Esophagus (tissue), 2 donors: ENCODE results near the gene RGS3. TPM values are rescaled to one million over a fixed set of nuclear protein-coding genes. Genes with fewer than 3 reads are reported as not detected.

ENCODE experiments used
- H3K27ac ChIP-seq, 2 donors: one replicate each; pipeline ENCODE4 v1.5.1; 2013; ENCODE audit warnings: low read depth in 2 of 2, mild to moderate bottlenecking in 2 of 2, inconsistent platforms in 1 of 2, low read length in 1 of 2, moderate library complexity in 1 of 2
- H3K27me3 ChIP-seq, 2 donors: one replicate each; pipeline ENCODE4 v1.6.1; 2013; ENCODE audit warnings: low read length in 2 of 2, control low read depth in 1 of 2, mild to moderate bottlenecking in 1 of 2; ENCODE audit not compliant: insufficient read depth in 2 of 2, control insufficient read depth in 1 of 2
- H3K36me3 ChIP-seq, 2 donors: one replicate each; pipeline ENCODE4 v1.6.1; 2013; ENCODE audit warnings: low read length in 1 of 2; ENCODE audit not compliant: control insufficient read depth in 2 of 2, insufficient read depth in 2 of 2
- H3K4me1 ChIP-seq, 2 donors: one replicate each; pipeline ENCODE4 v1.6.1; 2013; ENCODE audit warnings: low read length in 1 of 2; ENCODE audit not compliant: control insufficient read depth in 2 of 2, insufficient read depth in 2 of 2
- H3K4me3 ChIP-seq, 2 donors: one replicate each; pipeline ENCODE4 v1.5.1; 2013; ENCODE audit warnings: low read length in 2 of 2, mild to moderate bottlenecking in 2 of 2, low read depth in 1 of 2, moderate library complexity in 1 of 2
- H3K9me3 ChIP-seq, 2 donors: one replicate each; pipeline ENCODE4 v1.6.1; 2013; ENCODE audit warnings: mild to moderate bottlenecking in 2 of 2, low read depth in 1 of 2, low read length in 1 of 2, moderate library complexity in 1 of 2; ENCODE audit not compliant: control insufficient read depth in 2 of 2, insufficient read depth in 1 of 2
- WGBS, 2 donors: extraction: QIAGEN DNeasy Blood & Tissue Kit; methylation state at CpG; one replicate each; pipeline ENCODE4 v1.1.7; 2013; 5-methylcytosine and 5-hydroxymethylcytosine counted together
- polyA plus RNA-seq, 2 donors: library from polyadenylated mRNA; stranded (reverse); fragments of 200-250 nt; gene quantifications; one replicate each; pipeline ENCODE4 v1.2.3, GENCODE V29; 2013
- donor health status: healthy with polysubstance abuse.
- donor health status: Bipolar disorder and iron deficiency.

The RGS3 gene
- polyA plus RNA-seq, 2 donors, result 9.1 to 10.2 TPM

DNA sequence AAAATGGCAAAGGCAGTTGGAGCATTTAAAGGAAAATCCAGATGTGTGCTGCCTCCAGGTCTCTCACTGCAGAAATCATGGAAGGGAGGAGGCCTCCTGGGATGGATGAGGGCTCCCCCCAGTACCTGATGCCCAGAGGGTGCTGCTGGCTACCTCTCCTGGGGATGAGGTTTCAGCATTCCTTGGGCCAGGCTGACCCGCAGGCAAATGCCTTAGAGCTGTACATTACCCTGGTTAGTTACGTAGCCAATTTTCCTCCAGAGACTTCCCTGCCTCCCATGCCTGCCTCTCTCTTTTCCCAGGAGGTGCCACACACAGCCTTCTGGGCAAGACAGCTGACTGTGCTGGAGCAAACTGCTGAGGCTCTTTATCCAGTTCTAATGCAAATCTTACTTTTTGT is 65.3 kb downstream of the RGS3 start:
- no peak overlapping the region for H3K27ac ChIP-seq
- H3K9me3 ChIP-seq, result no peaks in the 10 kb centered on the region
- H3K36me3 ChIP-seq, result peaks cover 2 to 4% of the 10 kb centered on the region in 2 donors
- no peaks in the 10 kb centered on the region for H3K27me3 ChIP-seq
- peaks cover 8 to 10% of the 10 kb centered on the region in 2 donors for H3K4me1 ChIP-seq
- WGBS, 2 donors, result 96 to 97% methylated on average over 2 of the region's 2 CpGs
- H3K4me3 ChIP-seq, result no peak overlapping the region

- H3K9me3 ChIP-seq, result no peaks in the 10 kb centered on the region
- H3K27me3 ChIP-seq, result no peaks in the 10 kb centered on the region
- H3K27ac ChIP-seq, result no peak overlapping the region
- peaks cover 8 to 10% of the 10 kb centered on the region in 2 donors for H3K4me1 ChIP-seq
- WGBS, 2 donors, result 84 to 86% methylated on average over 7 of the region's 7 CpGs
- peaks cover 2 to 4% of the 10 kb centered on the region in 2 donors for H3K36me3 ChIP-seq
- no peak overlapping the region for H3K4me3 ChIP-seq
Observed at GRCh38 chr9:113529336-113530009, 65.9 kb downstream of the RGS3 start.

DNA sequence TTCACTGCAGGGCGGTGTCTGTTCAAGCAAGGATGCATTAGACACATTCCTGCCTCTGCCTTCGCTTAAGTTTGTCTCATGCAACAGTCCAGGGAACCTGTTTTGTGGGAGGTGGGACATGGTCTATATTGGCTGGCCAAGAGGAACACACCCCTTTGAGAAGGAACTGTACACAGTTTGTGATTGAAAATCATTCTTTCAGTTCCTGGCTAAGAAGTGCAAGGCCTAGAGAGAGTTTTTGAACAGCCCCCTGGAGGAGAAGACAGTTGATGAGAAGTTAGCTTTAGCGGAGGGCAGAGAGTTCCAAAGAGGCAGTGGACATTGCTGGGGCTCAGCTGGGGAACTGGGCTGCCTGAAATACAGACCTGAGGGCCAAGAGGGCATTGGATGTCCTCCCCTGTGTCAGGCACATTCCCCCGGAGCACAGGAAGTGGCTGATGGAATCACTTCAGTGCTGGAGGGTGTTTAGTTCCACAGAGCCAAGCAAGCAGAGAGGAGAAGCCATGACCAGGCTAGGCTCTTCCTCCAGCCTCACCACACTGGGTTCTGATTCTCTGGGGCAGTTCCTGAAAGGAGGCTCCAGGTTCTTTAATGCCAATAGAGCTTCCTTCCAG is 66.6 kb downstream of the RGS3 start:
- Histone ChIP-seq H3K27ac (no peak overlapping the region), H3K27me3 (no peaks in the 10 kb centered on the region), H3K4me3 (no peak overlapping the region), H3K36me3 (peaks cover 2 to 4% of the 10 kb centered on the region in 2 donors), H3K4me1 (peaks cover 2 to 7% of the 10 kb centered on the region in 2 donors), H3K9me3 (no peaks in the 10 kb centered on the region)
- 88 to 91% methylated on average over 4 of the region's 4 CpGs for WGBS, 2 donors

GRCh38 chr9:113530942-113531341 is 67.4 kb downstream of the RGS3 start:
- H3K36me3 ChIP-seq, result peaks cover 2 to 4% of the 10 kb centered on the region in 2 donors
- H3K27me3 ChIP-seq, result no peaks in the 10 kb centered on the region
- H3K4me3 ChIP-seq, result no peak overlapping the region
- H3K4me1 ChIP-seq, result peaks cover 0 to 7% of the 10 kb centered on the region in 2 donors
- WGBS, 2 donors, result 94 to 97% methylated on average over 1 of the region's 1 CpG
- H3K27ac ChIP-seq, result no peak overlapping the region
- no peaks in the 10 kb centered on the region for H3K9me3 ChIP-seq

DNA sequence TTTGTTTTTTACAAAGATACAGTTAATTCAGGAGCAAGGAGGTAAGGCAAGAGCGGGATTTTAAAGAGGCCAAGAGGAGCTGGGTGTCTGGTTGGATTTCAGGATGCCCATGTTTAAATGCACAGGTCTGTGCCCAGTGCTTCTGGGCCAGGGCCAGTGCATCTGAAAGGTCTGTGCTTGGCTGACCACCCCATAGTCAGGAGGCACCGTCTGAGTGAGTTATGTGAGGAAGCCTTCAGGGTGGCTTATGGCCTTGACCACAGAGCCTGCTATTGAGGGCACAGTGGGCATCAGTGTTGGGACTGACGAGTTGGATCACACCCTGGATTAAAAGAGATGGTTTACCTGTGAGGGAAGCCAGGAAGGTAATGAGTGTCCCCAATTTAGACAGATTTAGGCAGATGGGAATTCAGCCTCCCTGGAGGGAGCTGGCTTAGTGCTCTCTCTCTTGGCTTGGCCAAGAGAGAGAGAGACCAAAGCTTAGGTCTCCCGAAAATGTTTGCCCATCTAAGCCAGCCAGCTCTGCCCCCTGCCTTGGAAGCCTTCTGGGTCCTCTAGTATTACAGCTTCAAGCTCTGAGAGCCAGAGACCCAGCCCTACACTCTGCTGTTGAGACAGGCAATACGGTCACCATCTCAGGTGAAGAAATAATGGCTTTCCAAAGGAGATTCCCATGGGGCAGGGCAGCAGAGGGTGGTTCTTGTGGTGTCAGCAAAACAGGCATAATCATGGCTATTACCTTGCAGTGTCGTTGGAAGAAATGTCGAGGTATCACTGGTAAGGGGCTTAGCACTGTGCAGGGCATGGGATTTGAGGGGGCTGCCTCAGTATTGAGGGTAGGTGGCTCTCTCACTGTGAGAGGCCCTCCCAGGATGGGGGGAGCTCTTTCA is 68.6 kb downstream of the RGS3 start:
- no peaks in the 10 kb centered on the region for H3K27me3 ChIP-seq
- no peaks in the 10 kb centered on the region for H3K9me3 ChIP-seq
- 93 to 94% methylated on average over 7 of the region's 7 CpGs for WGBS, 2 donors
- no peak overlapping the region for H3K4me3 ChIP-seq
- peaks cover 4 to 14% of the 10 kb centered on the region in 2 donors for H3K4me1 ChIP-seq
- H3K27ac ChIP-seq, result no peak overlapping the region
- peaks cover 4 to 7% of the 10 kb centered on the region in 2 donors for H3K36me3 ChIP-seq

- Histone ChIP-seq H3K27ac (no peak overlapping the region), H3K27me3 (no peaks in the 10 kb centered on the region), H3K9me3 (no peaks in the 10 kb centered on the region), H3K4me3 (no peak overlapping the region), H3K36me3 (peaks cover 4 to 12% of the 10 kb centered on the region in 2 donors), H3K4me1 (peaks cover 4 to 14% of the 10 kb centered on the region in 2 donors)
- WGBS, 2 donors, result 95 to 98% methylated on average over 3 of the region's 3 CpGs
Observed at GRCh38 chr9:113532809-113533190, 69.3 kb downstream of the RGS3 start.

DNA sequence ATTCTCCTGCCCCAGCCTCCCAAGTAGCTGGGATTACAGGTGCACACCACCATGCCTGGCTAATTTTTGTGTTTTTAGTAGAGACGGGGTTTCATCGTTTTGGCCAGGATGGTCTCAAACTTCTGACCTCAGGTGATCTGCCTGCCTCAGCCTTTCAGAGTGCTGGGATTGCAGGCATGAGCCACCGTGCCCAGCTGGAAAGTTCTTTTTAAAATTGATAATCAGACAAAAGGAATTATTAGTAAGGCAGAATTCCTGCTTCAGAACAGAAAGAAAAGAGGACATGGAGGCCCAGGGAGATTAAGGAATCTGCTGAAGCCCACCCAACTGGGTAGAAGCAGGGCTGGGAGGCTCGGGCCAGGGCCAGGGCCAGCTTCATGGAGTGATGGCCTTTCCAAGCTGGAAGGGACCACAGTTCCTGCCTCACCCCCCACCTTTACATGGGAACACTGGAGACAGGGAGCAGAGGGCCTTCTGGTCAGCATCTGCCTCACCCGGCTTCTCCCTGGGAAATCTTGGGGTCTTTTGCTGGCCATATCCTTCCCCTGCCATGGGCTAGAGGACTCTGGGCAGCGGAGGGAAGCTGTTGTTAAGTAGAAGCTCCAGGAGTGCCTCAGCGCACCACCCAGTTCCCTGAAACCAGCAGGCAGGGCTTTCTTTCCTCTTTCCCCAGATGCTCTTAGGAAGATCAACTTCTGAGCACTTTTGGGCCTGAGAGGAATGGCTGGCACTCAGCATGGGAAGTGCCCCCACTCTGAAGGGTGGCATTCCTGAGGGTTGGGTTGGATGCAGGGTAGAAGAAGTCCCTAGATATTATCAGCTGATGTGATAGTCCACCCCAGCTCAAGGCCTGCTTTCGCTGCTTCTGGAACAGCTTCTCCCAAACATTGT is 70.1 kb downstream of the RGS3 start:
- 96 to 97% methylated on average over 8 of the region's 8 CpGs for WGBS, 2 donors
- Histone ChIP-seq H3K27ac (no peak overlapping the region), H3K9me3 (no peaks in the 10 kb centered on the region), H3K4me3 (no peak overlapping the region), H3K27me3 (no peaks in the 10 kb centered on the region), H3K36me3 (peaks cover 4 to 13% of the 10 kb centered on the region in 2 donors), H3K4me1 (peaks cover 4 to 8% of the 10 kb centered on the region in 2 donors)

DNA sequence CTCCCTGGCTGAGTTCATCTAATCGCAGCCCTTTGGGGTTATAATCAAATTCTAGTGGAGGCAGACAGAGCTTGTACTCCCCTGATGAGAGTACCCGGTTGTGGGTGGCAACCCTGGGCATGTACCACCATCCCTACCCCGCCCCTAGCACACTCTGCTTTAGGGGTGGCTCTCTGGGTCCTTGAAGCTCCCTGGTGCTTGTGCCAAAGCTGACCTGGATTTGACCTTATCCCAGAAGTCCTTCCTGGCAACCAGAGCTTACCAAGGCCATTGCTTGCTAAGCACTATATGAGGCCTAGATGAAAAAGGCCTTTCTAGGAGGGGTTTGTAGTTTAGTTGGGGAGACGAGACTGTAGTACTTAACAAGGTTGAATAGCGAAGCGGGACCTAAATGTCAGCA is 72.2 kb downstream of the RGS3 start:
- peak overlapping the region in 1 of 2 donors; percentile 11 for H3K27ac ChIP-seq
- H3K4me3 ChIP-seq, result no peak overlapping the region
- peaks cover 4 to 8% of the 10 kb centered on the region in 2 donors for H3K4me1 ChIP-seq
- WGBS, 2 donors, result 88 to 94% methylated on average over 6 of the region's 6 CpGs
- no peaks in the 10 kb centered on the region for H3K9me3 ChIP-seq
- peaks cover 4 to 18% of the 10 kb centered on the region in 2 donors for H3K36me3 ChIP-seq
- no peaks in the 10 kb centered on the region for H3K27me3 ChIP-seq

DNA sequence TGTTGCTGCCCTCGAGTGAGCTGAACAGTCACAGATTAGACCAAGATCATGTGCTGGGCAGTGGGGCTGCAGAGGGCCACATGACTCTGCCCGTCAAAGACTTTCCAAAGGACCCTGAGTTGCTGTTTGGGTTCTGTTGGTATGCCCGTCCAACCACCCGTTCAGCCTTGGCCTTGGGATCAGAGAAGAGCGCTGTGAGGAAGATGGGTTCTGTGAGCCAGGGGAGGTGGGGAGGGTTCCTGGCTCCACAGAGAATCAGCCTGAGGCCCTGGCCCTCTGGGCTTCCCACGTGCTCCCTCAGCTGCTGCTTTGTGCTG is 72.6 kb downstream of the RGS3 start:
- no peaks in the 10 kb centered on the region for H3K27me3 ChIP-seq
- H3K4me3 ChIP-seq, result no peak overlapping the region
- WGBS, 2 donors, result 63 to 77% methylated on average over 6 of the region's 6 CpGs
- H3K27ac ChIP-seq, result peak overlapping the region; percentile 11 to 48
- H3K9me3 ChIP-seq, result no peaks in the 10 kb centered on the region
- peaks cover 2 to 18% of the 10 kb centered on the region in 2 donors for H3K36me3 ChIP-seq
- peaks cover 4 to 8% of the 10 kb centered on the region in 2 donors for H3K4me1 ChIP-seq
